Loucy (cell line): ENCODE measurements around the gene FOXQ1.

Source experiments
- H2AFZ ChIP-seq: fragments of 200-600 bp; sonication (generic); 2 replicates; pipeline ENCODE4 v1.6.0; 2016; ENCODE audit warnings: antibody characterized with exemption, mild to moderate bottlenecking, low read length, moderate library complexity
- H3F3A ChIP-seq: fragments of 200-600 bp; 2 replicates; pipeline ENCODE4 v1.6.0; 2016; ENCODE audit warnings: antibody characterized with exemption, low read depth, mild to moderate bottlenecking
- H3K27me3 ChIP-seq: fragments of 200-600 bp; sonication (generic); 2 replicates; pipeline ENCODE4 v1.6.1; 2014; ENCODE audit warnings: low read length, mild to moderate bottlenecking; ENCODE audit not compliant: insufficient read depth, poor library complexity, severe bottlenecking
- H3K36me3 ChIP-seq: fragments of 200-600 bp; sonication (generic); 2 replicates; pipeline ENCODE4 v1.6.1; 2016; ENCODE audit warnings: low read length; ENCODE audit not compliant: insufficient read depth
- H3K4me1 ChIP-seq: fragments of 200-600 bp; sonication (generic); 2 replicates; pipeline ENCODE4 v1.5.1; 2014; ENCODE audit warnings: low read length, mild to moderate bottlenecking; ENCODE audit not compliant: insufficient read depth, poor library complexity, severe bottlenecking
- H3K4me2 ChIP-seq: fragments of 200-600 bp; sonication (generic); 2 replicates; pipeline ENCODE4 v1.6.0; 2014; ENCODE audit warnings: antibody characterized with exemption, low read length, low read depth, mild to moderate bottlenecking; ENCODE audit not compliant: poor library complexity, severe bottlenecking
- H3K4me3 ChIP-seq: fragments of 200-600 bp; sonication (generic); 2 replicates; pipeline ENCODE4 v1.5.1; 2014; ENCODE audit warnings: low read length, mild to moderate bottlenecking, mixed read lengths; ENCODE audit not compliant: poor library complexity, severe bottlenecking
- H3K79me2 ChIP-seq: fragments of 200-600 bp; sonication (generic); 2 replicates; pipeline ENCODE4 v1.6.1; 2014; ENCODE audit warnings: low read length; ENCODE audit not compliant: insufficient read depth
- H3K9ac ChIP-seq: fragments of 200-600 bp; sonication (generic); 2 replicates; pipeline ENCODE4 v1.6.0; 2014; ENCODE audit warnings: mild to moderate bottlenecking, low read depth, low read length, moderate library complexity; ENCODE audit not compliant: poor library complexity, severe bottlenecking
- H3K9me2 ChIP-seq: fragments of 200-600 bp; sonication (generic); replicated peaks from 2 replicates; pipeline ENCODE4 v1.6.1; 2016; ENCODE audit warnings: low read depth, low read length, mixed read lengths
- H3K9me3 ChIP-seq: fragments of 200-600 bp; sonication (generic); 2 replicates; pipeline ENCODE4 v1.6.1; 2014; ENCODE audit warnings: mild to moderate bottlenecking, antibody characterized with exemption, low read length, low read depth; ENCODE audit not compliant: insufficient read depth
- H4K20me1 ChIP-seq: fragments of 200-600 bp; sonication (generic); 2 replicates; pipeline ENCODE4 v1.6.0; 2014; ENCODE audit warnings: antibody characterized with exemption, low read length, mild to moderate bottlenecking; ENCODE audit not compliant: insufficient read depth, poor library complexity, severe bottlenecking
- EZH2phosphoT487 ChIP-seq: fragments of 200-600 bp; IDR thresholded peaks from 2 replicates; pipeline ENCODE4 v1.6.1; 2018; ENCODE audit warnings: antibody characterized with exemption, mild to moderate bottlenecking, moderate library complexity, borderline replicate concordance
- TF ChIP-seq, protein P1 (sequence below): fragments of 200-600 bp; sonication (generic); conservative IDR thresholded peaks from 2 replicates; pipeline ENCODE4 v1.5.1; 2014; ENCODE audit warnings: mild to moderate bottlenecking, antibody characterized with exemption, low read length

The FOXQ1 gene

DNA sequence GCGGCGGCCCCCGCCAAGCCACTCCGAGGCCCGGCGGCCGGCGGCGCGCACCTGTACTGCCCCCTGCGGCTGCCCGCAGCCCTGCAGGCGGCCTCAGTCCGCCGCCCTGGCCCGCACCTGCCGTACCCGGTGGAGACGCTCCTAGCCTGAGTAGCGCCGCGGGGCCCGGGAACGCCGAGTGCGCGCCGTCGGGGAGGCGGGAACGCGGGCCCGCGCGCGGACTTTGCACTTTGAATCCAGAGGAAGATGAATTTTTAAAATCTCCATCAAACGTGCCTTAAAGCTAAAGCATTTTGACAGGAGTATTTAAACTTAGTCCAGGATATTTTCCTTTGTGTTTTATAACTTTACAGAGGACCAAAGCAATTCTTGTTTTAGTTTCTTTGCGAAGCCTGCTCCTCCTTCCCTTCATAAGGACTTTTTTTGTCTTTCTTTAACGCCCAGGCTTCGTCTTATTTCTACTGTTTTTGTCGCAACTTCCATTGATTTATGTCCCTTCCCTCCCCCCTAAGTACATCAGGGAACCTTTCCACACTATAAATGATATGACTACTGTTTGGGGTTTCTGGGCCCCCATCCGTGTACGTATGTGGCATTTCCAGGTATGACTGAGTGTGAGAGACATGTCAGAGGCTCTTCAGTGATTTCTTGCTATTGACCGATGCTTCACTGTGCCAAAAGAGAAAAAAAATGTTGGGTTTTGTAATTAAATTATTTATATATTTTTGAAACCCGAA lies 2.0 kb downstream of the FOXQ1 start:
- no peaks in the 10 kb centered on the region for H3K9me2 ChIP-seq
- H2AFZ ChIP-seq: no peak overlapping the region
- H3K4me2 ChIP-seq: no peak overlapping the region
- no peaks in the 10 kb centered on the region for H3F3A ChIP-seq
- no peaks in the 10 kb centered on the region for H3K27me3 ChIP-seq
- H3K9ac ChIP-seq: no peak overlapping the region
- no peaks in the 10 kb centered on the region for H3K4me1 ChIP-seq
- H3K4me3 ChIP-seq: no peak overlapping the region
- TF ChIP-seq, protein P1, sequence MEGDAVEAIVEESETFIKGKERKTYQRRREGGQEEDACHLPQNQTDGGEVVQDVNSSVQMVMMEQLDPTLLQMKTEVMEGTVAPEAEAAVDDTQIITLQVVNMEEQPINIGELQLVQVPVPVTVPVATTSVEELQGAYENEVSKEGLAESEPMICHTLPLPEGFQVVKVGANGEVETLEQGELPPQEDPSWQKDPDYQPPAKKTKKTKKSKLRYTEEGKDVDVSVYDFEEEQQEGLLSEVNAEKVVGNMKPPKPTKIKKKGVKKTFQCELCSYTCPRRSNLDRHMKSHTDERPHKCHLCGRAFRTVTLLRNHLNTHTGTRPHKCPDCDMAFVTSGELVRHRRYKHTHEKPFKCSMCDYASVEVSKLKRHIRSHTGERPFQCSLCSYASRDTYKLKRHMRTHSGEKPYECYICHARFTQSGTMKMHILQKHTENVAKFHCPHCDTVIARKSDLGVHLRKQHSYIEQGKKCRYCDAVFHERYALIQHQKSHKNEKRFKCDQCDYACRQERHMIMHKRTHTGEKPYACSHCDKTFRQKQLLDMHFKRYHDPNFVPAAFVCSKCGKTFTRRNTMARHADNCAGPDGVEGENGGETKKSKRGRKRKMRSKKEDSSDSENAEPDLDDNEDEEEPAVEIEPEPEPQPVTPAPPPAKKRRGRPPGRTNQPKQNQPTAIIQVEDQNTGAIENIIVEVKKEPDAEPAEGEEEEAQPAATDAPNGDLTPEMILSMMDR: no peak
- TF ChIP-seq EZH2phosphoT487: no peak
- no peaks in the 10 kb centered on the region for H4K20me1 ChIP-seq
- no peaks in the 10 kb centered on the region for H3K79me2 ChIP-seq
- no peaks in the 10 kb centered on the region for H3K36me3 ChIP-seq
- no peaks in the 10 kb centered on the region for H3K9me3 ChIP-seq

DNA sequence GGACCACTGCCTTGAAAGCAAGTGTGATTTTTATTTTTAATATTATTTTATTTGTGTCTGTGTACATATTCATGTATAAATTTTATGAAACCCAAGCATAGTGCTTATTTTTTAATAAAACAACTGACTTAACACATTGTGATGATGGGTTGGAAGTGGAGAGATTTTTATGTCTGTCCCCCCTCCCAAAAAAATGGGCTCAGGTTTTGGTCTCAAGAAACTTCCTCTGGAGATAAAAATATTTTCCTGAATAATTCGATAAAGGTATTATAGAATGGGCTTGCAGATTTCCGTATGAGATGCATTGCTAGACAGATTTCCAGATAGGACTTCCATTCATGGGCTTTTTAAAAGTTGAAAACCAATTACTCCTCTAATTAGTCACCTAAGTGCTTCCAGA lies 2.7 kb downstream of the FOXQ1 start:
- Histone ChIP-seq H3K27me3 (no peaks in the 10 kb centered on the region), H4K20me1 (no peaks in the 10 kb centered on the region), H3K36me3 (no peaks in the 10 kb centered on the region), H3K4me1 (no peaks in the 10 kb centered on the region), H3K9ac (no peak overlapping the region), H3F3A (no peaks in the 10 kb centered on the region), H3K9me3 (no peaks in the 10 kb centered on the region), H3K79me2 (no peaks in the 10 kb centered on the region), H3K4me2 (no peak overlapping the region), H2AFZ (no peak overlapping the region), H3K9me2 (no peaks in the 10 kb centered on the region), H3K4me3 (no peak overlapping the region)
- TF ChIP-seq, protein P1: no peak
- TF ChIP-seq EZH2phosphoT487: no peak

DNA sequence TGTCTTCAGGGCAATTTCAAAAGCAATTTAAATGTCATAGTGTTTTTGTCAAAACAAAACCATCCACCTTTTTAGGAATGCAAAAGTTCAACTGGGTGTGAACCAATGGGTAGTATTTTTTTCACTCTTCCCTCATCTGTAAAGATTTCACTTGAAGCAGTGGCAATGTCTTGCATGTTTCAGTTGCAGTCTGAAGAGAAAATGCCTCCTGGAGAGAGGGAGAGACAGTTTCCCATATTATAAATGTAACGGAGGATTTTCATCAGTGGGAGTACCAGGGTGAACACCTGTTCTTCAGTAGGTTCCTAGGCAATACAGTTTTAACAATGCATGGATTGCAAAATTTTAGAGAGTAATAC lies 3.3 kb downstream of the FOXQ1 start:
- Histone ChIP-seq H3F3A (no peaks in the 10 kb centered on the region), H3K9me3 (no peaks in the 10 kb centered on the region), H3K4me2 (no peak overlapping the region), H3K9me2 (no peaks in the 10 kb centered on the region), H3K36me3 (no peaks in the 10 kb centered on the region), H2AFZ (no peak overlapping the region), H3K4me1 (no peaks in the 10 kb centered on the region), H3K4me3 (no peak overlapping the region), H4K20me1 (no peaks in the 10 kb centered on the region), H3K79me2 (no peaks in the 10 kb centered on the region), H3K9ac (no peak overlapping the region), H3K27me3 (no peaks in the 10 kb centered on the region)
- TF ChIP-seq, protein P1: no peak
- no peak for TF ChIP-seq EZH2phosphoT487
